ENCODE measurements around the gene SRP68. TPM values are rescaled to one million over a fixed set of nuclear protein-coding genes. Genes with fewer than 3 reads are reported as not detected.

The SRP68 gene
- total RNA-seq, 1 experiment from 2014 or later, result 58.2 TPM

DNA sequence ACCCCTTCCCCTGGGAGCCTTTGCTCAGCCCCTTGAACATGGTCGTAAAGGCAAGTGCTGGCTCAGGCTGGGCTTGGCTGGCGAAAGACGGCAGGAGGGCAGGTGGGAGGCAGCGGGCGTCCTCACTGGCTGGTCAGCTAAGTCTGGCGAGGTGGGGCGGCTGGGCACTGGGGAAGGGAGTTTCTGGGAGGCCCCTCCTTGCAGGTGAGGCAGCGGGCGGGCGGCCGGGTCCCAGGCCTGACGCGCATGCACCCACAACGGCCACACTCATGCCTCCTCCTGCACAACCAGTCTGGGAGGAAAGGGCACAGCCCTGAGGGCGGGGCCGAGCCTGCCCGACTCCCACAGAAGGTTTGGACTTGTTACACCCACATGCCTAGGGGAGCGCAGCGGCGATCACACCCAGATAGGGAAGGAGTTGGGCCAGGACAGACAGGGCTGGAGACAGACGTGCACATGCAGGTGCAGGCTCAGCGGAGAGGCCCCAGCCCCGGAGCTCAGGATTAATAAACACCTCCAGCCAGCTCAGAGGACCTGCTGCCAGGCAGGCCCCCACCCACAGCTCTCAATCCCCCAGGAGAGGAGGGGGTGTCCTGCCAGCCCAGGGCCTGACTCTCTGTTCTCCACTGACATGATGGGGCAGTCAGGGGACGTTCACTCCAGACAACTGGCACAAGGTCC, 45.0 kb downstream of the SRP68 start, which contains the start of gene EVPL:
EVPL (minus strand) TSS at position 148 of the 681 bp plus-strand sequence; CDS start at position 40, 108 bp downstream.
- in situ Hi-C loops (cut with HindIII; ENCODE audit: low pct_unique_long_range_greater_than_20kb, low sequenced_read_pairs), result no loop called here
- DNase-seq (ENCODE audit: low read depth), result peak; percentile 94

DNA sequence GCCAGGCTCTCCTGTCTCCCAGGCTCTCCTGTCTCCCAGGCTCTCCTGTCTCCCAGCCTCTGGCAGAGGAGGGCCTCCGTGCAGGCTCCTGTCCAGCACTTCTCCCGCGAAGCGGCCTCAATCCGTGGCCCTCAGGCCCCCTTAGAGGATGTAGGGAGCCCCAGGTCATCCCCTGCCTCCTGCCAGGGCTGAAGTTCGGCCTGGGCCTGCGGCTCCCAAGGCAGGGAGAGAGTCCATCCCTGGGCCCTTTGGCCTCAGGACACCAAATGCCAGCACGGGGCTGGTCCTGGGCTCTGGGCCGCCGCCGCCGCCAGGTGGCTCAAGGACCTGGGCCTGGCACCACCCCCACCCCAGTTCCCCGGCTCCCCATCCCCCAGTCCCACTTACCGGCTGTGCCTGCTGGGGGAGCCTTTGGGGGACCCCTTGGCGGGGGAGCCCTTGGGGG, 45.6 kb downstream of the SRP68 start:
- peak; percentile 35 for DNase-seq (ENCODE audit: low read depth)
- in situ Hi-C loops (cut with HindIII; ENCODE audit: low pct_unique_long_range_greater_than_20kb, low sequenced_read_pairs), result no loop called here

DNA sequence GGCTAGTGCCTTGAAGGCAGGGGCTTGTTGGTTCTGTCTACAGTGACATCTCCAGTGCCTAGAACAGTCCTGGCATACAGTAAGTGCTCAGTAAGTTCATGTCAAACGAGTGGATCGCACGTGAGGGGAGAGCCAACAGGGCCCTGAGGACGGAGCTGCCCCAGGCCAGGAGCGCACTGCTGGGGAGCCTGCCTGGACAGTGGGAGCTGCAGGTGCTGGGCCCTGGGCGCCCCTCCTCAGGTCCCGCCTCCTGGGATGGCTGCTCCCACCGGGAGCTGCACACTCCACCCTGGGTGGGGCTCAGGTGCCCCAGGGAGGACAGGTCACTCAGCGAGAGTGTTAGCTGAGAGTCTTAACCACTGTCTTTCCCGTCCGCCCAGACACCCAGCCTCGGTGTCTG, 47.0 kb downstream of the SRP68 start:
- in situ Hi-C loops (cut with HindIII; ENCODE audit: low pct_unique_long_range_greater_than_20kb, low sequenced_read_pairs), result no loop called here
- no peak for DNase-seq (ENCODE audit: low read depth)

DNA sequence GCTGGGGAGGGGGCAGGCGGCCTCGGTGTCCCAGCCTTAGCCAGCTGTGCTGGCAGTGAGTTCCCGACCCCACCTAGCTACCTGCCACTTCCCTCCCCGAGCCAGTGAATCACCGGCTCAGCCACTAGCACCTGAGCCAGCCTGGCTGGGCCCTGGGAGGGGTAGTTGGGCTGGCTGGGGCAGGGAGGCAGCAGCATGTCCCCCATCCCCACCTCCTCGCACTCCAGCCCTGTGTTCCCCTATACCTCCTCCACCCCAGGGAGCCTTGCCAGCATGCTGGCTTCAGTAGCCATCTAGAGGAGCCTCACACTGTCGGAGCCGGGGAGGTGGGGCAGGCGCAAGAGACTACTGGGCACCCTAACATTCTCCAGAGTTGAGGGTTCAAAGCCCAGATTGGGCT, 48.0 kb downstream of the SRP68 start:
- in situ Hi-C loops (cut with HindIII; ENCODE audit: low pct_unique_long_range_greater_than_20kb, low sequenced_read_pairs), result no loop called here
- DNase-seq (ENCODE audit: low read depth), result no peak

DNA sequence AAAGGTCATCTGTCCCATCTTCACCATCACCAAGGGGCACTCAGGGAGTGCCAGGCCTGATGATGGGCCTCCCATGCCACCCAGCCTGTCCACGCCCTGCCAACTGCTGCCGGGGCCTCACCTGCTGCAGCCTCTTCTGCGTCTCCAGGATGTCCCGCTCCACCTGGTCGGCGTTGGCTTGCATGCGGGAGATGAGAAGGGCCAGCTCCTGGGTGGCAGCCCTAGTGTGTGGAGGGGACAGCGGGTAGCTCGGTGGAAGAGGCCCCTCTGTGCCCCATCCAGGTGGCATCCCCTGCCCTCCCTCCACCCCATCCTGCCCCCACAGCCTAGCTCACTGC, 48.4 kb downstream of the SRP68 start:
- no peak for DNase-seq (ENCODE audit: low read depth)
- in situ Hi-C loops (cut with HindIII; ENCODE audit: low pct_unique_long_range_greater_than_20kb, low sequenced_read_pairs), result no loop called here

DNA sequence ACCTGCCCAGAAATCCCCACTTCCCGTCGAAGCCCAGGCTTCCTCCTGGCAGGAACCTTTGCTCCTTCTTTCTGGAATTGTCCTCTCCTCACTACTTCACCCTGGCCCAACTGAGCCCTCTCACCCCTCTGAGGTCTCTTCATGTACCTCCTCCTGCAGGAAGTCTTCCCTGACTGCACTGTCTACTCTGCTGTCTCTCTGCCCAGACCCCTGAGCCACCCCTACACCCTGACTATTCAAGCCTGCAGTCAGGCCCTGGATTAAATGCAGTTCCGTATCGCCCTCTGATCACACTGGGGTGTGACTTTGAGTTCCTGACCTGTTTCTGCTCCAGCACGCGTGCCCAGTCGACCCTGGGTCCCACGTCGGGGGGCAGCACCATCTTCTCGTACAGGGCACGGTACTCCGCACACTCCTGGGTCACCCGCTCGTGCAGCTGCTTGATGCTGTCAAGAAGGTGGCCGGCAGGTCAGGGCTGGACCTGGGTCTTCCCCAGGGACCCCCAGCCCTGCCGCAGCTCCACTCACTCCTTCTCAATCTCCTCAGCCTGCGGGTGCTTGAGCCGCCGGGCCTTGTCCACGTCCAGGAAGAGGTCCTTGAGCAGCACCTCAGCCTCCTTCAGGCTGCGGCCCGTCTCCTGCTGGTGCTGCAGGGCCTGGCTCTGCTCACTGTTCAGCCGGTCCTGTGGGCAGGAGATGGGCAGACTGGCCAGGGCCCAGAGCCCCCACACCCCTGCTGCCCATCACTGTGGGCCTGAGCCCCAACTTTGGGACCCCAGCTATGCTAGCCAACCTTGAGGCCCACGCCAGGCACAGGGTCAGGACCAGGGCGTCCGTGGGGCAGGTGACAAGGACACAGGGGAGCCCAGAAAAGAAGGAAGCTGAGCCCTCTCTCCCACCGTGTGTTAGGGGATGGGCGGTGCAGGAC, 49.1 kb downstream of the SRP68 start:
- in situ Hi-C loops (cut with HindIII; ENCODE audit: low pct_unique_long_range_greater_than_20kb, low sequenced_read_pairs), result no loop called here
- no peak for DNase-seq (ENCODE audit: low read depth)

DNA sequence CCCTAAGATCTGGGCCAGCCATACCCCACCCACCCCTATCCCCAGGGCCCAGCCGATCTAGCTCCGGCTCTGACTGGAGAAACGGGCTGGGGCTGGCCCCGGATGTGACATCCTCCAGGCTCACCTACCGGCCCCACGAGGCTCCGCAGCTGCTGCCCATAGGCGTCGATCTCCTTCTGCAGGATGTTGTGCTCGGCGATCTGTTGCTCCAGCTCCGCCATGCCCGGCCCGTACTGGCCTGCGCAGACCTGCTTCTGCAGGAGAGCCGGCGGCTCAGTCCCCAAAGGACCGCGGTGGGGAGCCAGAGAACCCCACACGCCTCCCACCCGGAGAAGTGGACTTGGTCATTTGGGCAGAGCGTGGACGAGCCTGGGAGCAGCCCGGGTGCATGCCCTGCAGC, 50.0 kb downstream of the SRP68 start:
- in situ Hi-C loops (cut with HindIII; ENCODE audit: low pct_unique_long_range_greater_than_20kb, low sequenced_read_pairs), result no loop called here
- no peak for DNase-seq (ENCODE audit: low read depth)

DNA sequence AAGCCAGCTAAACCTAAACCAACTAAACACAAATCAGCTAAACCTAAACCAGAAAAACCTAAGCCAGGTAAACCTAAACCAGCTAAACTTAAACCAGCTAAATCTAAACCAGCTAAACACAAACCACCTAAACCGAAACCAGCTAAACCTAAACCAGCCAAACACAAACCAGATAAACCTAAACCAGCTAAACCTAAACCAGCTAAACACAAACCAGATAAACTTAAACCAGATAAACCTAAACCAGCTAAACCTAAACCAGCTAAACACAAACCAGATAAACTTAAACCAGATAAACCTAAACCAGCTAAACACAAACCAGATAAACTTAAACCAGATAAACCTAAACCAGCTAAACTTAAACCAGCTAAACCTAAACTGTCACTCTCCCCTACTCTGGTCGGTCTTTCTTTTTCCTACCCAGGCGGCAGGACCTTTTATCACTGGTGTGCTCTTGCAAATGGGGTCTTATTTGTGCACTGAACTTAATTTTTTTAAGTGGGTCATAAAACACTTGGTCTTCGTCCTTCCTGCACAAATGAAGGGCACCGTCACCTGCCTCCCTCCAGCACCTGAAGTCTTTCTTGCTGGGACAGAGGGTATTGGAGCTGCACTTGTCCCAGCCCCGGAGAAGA, 52.4 kb downstream of the SRP68 start:
- DNase-seq (ENCODE audit: low read depth), result no peak
- in situ Hi-C loops (cut with HindIII; ENCODE audit: low pct_unique_long_range_greater_than_20kb, low sequenced_read_pairs), result no loop called here

DNA sequence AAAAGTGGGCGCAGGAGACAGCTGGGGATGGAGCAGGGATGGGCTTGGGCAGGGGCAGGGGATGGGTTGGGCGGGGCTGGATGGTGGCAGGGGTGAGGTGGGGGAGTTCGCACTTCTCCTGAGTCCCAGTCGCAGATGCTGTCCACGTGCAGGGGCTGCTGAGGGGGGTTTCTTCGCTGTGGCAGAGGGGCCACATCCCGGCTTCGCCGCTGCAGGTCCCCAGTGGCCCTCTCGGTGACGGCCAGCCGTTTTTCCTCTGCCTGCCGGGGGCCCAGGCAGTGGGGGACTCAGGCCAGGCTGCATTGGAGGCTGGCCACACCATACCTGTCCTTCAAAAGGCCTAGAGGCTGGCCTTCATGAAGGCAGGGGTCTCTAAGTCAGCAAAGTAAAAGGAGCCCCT, 53.5 kb downstream of the SRP68 start:
- no peak for DNase-seq (ENCODE audit: low read depth)
- in situ Hi-C loops (cut with HindIII; ENCODE audit: low pct_unique_long_range_greater_than_20kb, low sequenced_read_pairs), result no loop called here

DNA sequence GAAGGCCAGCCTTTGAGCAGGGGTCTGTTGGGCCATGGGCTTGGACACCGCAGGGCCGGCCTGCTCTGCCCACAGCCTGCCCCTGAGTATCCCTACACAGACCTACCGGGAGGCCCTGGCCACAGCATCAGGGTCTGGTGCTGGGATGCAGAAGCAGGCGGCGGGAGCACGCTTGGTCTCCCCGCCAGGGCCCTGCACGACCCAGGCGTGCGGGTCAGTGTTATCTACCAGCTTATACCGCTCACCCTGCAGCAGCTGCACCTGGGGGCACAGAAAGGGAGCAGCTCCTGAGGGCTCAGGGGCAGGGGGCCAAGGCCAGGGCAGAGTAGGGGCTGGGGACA, 54.0 kb downstream of the SRP68 start:
- in situ Hi-C loops (cut with HindIII; ENCODE audit: low pct_unique_long_range_greater_than_20kb, low sequenced_read_pairs), result no loop called here
- no peak for DNase-seq (ENCODE audit: low read depth)

DNA sequence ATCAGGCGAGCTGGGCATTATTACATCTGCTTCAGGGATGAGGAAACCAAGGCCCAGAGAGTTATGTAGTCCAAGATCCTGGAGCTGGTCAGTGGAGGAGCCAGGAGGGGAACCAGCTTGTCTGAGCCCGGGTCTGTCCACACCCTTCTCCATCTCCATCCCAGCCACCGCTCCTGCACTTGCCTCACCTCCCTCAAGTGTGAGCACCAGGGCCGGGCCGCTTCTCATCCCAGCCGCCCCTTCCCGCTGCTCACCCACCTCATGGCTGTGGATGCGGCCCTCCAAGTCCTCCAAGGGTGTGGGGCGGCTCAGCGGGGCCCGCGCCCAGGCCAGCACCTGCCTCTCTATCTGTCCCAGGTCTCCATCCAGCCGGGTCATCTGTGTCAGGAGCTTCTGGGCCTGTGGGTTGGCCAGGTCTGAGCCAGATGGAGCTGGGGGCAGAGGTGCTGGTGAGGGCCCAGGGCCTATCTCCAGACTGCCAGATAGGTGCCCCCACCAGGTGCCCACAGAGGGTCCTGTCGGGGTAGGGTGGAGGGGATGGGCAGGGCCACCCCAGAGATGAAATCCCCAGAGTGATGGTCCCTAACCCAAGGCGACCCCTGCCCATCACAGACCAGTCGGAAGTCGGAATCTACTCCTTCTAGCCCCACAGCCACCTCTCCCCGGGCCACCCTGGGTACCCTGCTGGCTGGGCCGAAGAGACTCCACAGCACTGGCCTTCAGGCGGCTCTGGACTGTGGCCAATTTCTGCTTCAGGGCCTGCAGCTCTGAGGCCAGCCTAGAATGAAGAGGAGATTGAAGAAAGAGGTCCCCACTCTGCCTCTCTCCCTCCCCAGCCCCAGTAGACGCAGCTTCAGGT, 54.6 kb downstream of the SRP68 start:
- in situ Hi-C loops (cut with HindIII; ENCODE audit: low pct_unique_long_range_greater_than_20kb, low sequenced_read_pairs), result no loop called here
- no peak for DNase-seq (ENCODE audit: low read depth)

DNA sequence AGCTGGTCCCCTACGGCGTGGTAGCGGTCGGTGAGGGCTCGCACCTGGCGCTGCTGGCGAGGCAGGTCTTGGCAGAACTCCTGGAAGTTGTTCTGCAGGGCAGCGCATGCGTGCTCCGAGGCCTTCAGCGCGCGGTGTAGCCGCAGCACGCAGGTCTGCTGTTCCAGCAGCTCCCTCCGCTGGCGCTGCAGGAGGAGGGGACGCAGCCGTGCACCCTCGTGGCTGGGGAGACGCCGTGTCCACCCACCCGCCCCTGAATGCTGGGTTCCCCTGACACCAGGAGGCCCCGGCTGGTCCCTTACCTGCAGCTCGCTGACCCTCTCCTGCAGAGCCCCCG, 57.4 kb downstream of the SRP68 start:
- DNase-seq (ENCODE audit: low read depth), result no peak
- in situ Hi-C loops (cut with HindIII; ENCODE audit: low pct_unique_long_range_greater_than_20kb, low sequenced_read_pairs), result no loop called here

DNA sequence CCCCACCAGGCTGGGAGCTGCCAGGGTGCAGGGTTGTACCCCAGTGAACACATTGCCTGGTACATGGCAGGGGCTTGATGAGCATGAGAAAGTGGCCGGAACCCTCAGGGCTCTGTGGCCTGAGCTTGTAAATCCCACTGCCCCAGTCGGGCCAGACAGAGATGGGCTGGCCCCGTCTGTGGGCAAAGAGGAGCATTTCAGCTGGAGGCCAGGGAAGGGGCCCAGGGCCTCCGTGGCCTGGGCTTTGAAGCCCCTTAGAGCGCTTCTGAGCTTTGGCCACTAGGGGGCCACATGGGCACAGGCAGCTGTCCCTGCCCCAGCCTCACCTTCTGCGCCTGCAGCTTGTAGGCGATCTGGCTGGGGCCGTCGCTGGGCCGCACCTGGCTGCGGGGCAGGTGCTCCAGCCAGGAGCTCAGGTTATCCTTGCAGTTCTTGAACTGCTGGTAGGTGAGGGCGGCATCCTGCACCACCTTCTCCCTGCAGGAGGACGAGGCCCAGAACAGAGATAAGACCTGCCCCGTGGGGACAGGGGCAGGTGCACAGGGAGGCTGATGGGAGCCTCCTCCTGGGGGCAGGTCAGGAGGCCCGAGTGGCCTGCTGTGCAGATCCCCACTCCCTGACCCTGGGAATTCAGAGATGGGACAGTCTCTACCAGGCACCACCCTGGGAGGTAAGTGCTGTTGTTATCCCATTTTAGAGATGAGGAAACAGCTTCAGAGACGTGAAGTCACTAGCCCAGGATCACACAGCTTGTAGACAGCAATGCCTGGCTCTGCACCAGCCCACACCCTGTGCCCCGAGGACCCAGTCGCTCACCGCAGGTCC, 58.0 kb downstream of the SRP68 start:
- in situ Hi-C loops (cut with HindIII; ENCODE audit: low pct_unique_long_range_greater_than_20kb, low sequenced_read_pairs), result no loop called here
- DNase-seq (ENCODE audit: low read depth), result peak; percentile 49

DNA sequence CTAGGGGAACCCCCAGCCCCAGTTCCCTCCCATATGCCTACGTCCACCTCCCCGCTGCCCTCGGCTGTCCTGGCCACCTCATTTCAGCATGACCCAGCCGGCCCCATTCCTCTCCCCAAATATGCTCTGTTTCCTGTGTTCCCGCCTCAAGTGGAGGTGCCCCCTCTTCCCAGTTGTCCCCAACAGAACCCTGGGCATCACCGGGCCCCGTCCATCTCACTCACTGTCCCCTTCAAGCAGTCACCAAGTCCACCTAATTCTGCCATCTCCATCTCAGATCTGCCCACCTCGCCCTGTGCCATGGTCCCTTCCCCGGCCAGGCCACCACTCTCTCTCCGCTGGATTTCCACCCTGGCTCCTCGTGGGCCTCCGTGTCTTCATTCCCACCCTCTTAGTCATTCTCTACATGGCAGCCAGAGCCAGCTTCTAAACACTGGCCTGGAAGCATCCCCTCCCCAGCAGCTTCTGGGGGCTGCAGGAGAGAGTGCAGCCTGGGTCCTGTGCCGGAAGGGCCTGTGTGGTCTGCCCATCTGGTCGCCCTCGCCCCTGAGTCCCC, 58.9 kb downstream of the SRP68 start:
- in situ Hi-C loops (cut with HindIII; ENCODE audit: low pct_unique_long_range_greater_than_20kb, low sequenced_read_pairs), result no loop called here
- DNase-seq (ENCODE audit: low read depth), result no peak

DNA sequence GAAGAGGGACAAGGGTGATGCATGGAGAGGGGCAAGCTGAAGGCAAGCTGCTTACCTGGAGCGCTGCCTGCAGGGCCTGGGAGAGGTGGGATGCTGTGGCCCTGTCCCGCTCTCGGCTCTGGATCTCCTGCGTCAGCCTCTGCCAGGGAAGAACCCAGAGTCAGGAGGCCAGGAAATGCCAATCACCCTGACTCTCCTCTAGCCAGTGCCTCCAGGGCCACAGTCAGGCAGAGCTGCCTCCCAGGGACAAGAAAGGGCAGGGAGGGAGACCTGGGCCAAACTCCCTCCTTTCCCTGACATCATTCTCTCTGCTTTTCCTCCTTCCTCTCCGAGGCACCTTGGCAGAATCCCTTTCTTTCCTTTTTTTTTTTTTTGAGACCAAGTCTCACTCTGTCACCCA, 60.4 kb downstream of the SRP68 start:
- DNase-seq (ENCODE audit: low read depth), result no peak
- in situ Hi-C loops (cut with HindIII; ENCODE audit: low pct_unique_long_range_greater_than_20kb, low sequenced_read_pairs), result no loop called here

DNA sequence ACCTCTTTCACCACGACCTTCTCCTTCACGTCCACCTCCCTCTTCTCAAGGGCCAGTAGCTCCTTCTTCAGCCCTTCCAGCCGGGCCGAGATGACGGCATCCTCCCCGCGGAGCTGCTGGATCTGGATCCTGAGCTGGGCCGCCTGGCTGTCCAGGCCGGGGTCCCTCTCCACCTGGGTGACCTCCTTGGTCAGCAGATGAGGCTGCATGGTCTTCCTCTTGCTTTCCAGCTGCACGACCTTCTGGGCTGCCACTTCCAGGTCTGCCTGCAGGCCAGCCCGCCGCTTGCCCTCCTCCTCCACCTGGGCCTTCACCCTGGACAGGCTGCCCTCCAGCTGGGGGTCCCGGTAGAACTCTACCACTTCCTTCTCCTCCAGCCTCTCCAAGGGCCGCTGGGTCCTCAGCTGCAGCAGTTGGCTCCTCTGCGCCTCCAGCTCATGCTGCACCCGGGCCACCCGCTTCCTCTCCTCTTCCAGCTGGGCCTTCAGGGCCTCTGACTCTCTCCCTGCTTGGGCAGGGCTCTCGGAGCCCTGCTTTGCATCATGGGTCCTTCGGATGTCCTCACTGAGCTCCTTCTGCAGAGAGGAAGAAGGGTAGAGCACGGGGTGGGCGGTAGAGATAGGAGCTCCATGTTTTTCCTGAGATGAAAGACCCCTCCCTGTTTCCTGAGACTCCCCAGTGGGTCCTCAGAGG, 62.2 kb downstream of the SRP68 start:
- in situ Hi-C loops (cut with HindIII; ENCODE audit: low pct_unique_long_range_greater_than_20kb, low sequenced_read_pairs), result no loop called here
- DNase-seq (ENCODE audit: low read depth), result no peak

DNA sequence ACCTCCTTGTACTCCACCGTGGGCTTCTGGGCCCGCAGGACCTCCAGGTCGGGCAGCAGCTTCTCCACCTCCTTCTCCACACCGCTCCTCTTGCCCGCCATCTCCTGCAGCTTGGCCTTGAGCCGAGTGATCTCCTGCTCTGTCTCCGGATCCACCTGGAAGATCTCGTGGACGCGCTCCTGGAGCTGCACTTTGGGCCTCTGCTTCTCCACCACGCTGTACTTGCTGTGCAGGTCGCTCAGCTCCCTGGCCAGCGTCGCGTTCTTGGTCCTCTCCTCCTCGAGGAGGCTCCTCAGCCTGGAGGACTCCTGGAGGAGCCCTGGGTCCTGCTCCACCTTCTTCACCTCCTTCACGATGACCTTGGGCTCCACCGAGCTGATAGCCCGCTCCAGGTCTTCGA, 62.9 kb downstream of the SRP68 start:
- no peak for DNase-seq (ENCODE audit: low read depth)
- in situ Hi-C loops (cut with HindIII; ENCODE audit: low pct_unique_long_range_greater_than_20kb, low sequenced_read_pairs), result no loop called here
